Stimulated activated effector memory CD8-positive, alpha-beta T cell treated with anti-CD3 and anti-CD28 coated beads, Interleukin-12 subunit alpha, Interleukin-12 subunit beta, amount 100 ng/mL, for 72 hours (primary cell): ENCODE results near the gene ZNF554.
"Not testable (repeated sequence)": the region's sequence is repeated elsewhere in the genome, so short reads cannot be mapped to it uniquely, and the experiment has no call there.

Experiments
- ATAC-seq: fragments of 150-1000 bp; cut with Tn5 transposase; 2 replicates; pipeline ENCODE4 v1.10.0; 2021
- DNase-seq, 2 donors: peaks; one replicate each; pipeline ENCODE4 v3.0.0; 2021 to 2022; ENCODE audit warnings: low spot score in 2 of 2
- H3K27ac Mint-ChIP-seq: one replicate; pipeline ENCODE4 v1.8.0; 2022; ENCODE audit warnings: mild to moderate bottlenecking, mixed read lengths
- H3K36me3 Mint-ChIP-seq: one replicate; pipeline ENCODE4 v1.8.0; 2022; ENCODE audit warnings: mild to moderate bottlenecking, mixed read lengths
- H3K4me1 Mint-ChIP-seq: one replicate; pipeline ENCODE4 v1.8.0; 2022; ENCODE audit warnings: mixed read lengths
- H3K4me3 Mint-ChIP-seq: one replicate; pipeline ENCODE4 v1.8.0; 2022; ENCODE audit warnings: mild to moderate bottlenecking, mixed read lengths
- H3K9me3 Mint-ChIP-seq: one replicate; pipeline ENCODE4 v1.8.0; 2022; ENCODE audit warnings: mixed read lengths

Gene ZNF554

GRCh38 chr19:2785244-2785997, 34.2 kb upstream of the ZNF554 start, which contains the start of gene THOP1:
THOP1 (plus strand) TSS chr19:2785503; CDS start chr19:2785663, 160 bp downstream.
- peak within 1 kb of the TSS; percentile 84 for H3K27ac Mint-ChIP-seq
- peak; percentile 85 for ATAC-seq
- DNase-seq, result peak; percentile 94 to 98
- H3K36me3 Mint-ChIP-seq, result peaks cover 52% of the 10 kb centered on the region
- H3K4me3 Mint-ChIP-seq, result peak within 1 kb of the TSS; percentile 87
- H3K9me3 Mint-ChIP-seq, result no peaks in the 10 kb centered on the region
- H3K4me1 Mint-ChIP-seq, result peaks cover 54% of the 10 kb centered on the region

GRCh38 chr19:2787115-2787514, 32.6 kb upstream of the ZNF554 start:
- peaks cover 37% of the 10 kb centered on the region for H3K4me1 Mint-ChIP-seq
- H3K4me3 Mint-ChIP-seq, result peak overlapping the region; percentile 87
- no peak for DNase-seq
- no peak for ATAC-seq
- peaks cover 53% of the 10 kb centered on the region for H3K36me3 Mint-ChIP-seq
- no peak overlapping the region for H3K27ac Mint-ChIP-seq
- no peaks in the 10 kb centered on the region for H3K9me3 Mint-ChIP-seq

GRCh38 chr19:2788237-2788636, 31.4 kb upstream of the ZNF554 start:
- no peak overlapping the region for H3K27ac Mint-ChIP-seq
- DNase-seq (no peak), ATAC-seq (no peak)
- H3K4me1 Mint-ChIP-seq, result peaks cover 31% of the 10 kb centered on the region
- H3K4me3 Mint-ChIP-seq, result no peak overlapping the region
- H3K9me3 Mint-ChIP-seq, result no peaks in the 10 kb centered on the region
- H3K36me3 Mint-ChIP-seq, result peaks cover 59% of the 10 kb centered on the region

DNA sequence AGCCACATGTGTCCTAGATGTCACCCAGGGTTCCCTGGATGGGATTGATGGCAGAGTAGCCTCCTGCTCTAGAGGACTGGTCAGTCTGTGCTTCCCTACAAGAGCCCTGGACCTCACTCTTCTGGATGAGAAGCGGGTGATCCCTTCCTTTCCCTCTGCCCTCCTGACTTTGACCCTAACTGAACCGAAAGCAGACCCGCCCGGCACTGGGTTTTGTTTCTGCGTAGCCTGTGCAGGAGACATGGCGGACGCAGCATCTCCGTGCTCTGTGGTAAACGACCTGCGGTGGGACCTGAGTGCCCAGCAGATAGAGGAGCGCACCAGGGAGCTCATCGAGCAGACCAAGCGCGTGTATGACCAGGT, 29.5 kb upstream of the ZNF554 start:
- Mint-ChIP-seq H3K4me1 (peaks cover 26% of the 10 kb centered on the region), H3K27ac (no peak overlapping the region), H3K4me3 (no peak overlapping the region), H3K9me3 (no peaks in the 10 kb centered on the region), H3K36me3 (peaks cover 66% of the 10 kb centered on the region)
- DNase-seq, result no peak
- no peak for ATAC-seq

DNA sequence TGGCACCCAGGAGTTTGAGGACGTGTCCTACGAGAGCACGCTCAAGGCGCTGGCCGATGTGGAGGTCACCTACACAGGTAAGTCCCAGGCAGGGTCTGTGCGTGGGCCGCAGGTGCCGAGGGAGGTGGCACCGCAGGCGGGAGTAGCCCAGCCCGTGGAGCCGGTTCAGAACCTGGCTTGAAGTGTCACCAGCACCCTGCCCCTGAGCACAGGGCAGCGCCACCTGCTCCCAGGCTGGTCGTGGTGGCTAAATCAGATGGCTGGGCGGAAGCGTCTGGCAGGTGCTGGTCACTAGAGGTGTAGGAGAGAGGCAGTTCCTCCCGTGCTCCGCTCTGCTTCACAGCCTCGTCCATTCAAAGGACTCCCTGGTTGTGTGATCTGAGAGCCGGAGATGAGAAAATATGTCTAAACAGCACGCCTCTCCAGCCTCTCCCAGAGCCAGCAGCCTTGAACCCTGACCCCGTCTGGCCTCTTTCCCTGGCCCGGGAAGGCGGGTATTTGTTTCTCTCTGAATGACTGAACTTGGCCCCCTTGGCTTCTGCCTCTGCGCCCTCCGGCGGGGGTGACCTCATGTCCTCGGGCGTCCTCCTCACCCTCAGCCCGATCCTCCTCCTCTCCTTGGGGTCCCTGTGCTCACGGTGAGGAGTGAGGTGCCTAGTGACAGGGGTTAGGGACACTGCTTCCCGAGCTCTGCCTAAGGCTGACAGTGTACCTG, 29.0 kb upstream of the ZNF554 start:
- ATAC-seq (no peak), DNase-seq (no peak)
- Mint-ChIP-seq H3K4me1 (peaks cover 24% of the 10 kb centered on the region), H3K4me3 (no peak overlapping the region), H3K9me3 (no peaks in the 10 kb centered on the region), H3K27ac (no peak overlapping the region), H3K36me3 (peaks cover 71% of the 10 kb centered on the region)

GRCh38 chr19:2791440-2791839, 28.2 kb upstream of the ZNF554 start:
- ATAC-seq, result no peak
- H3K4me3 Mint-ChIP-seq, result no peak overlapping the region
- no peaks in the 10 kb centered on the region for H3K9me3 Mint-ChIP-seq
- H3K27ac Mint-ChIP-seq, result peak overlapping the region; percentile 35
- DNase-seq, result no peak
- H3K36me3 Mint-ChIP-seq, result peaks cover 74% of the 10 kb centered on the region
- H3K4me1 Mint-ChIP-seq, result peaks cover 17% of the 10 kb centered on the region

DNA sequence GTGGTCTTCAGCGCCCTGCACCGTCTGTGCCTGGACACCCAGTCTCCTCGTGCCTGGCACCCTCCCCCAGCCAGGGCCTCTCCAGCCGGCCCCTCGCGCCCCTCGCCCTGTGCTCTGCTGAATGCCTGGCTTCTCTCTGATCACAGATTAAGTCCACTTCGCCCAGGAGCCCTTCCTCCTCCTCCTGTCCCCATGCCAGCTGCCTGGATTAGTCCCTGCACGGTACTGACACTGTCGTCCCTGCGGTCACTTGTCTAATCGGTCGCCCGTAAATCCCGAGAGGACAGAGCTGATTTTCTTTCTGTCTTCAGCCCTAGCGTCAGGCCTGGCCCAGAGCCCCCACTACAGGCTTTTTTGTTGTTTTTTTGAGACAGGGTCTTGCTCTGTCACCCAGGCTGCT, 27.8 kb upstream of the ZNF554 start:
- H3K4me3 Mint-ChIP-seq, result no peak overlapping the region
- no peaks in the 10 kb centered on the region for H3K9me3 Mint-ChIP-seq
- DNase-seq (no peak), ATAC-seq (no peak)
- peaks cover 17% of the 10 kb centered on the region for H3K4me1 Mint-ChIP-seq
- peaks cover 78% of the 10 kb centered on the region for H3K36me3 Mint-ChIP-seq
- H3K27ac Mint-ChIP-seq, result peak overlapping the region; percentile 35

GRCh38 chr19:2792666-2793065, 27.0 kb upstream of the ZNF554 start:
- peaks cover 84% of the 10 kb centered on the region for H3K36me3 Mint-ChIP-seq
- not testable (repeated sequence) for H3K9me3 Mint-ChIP-seq, ATAC-seq

DNA sequence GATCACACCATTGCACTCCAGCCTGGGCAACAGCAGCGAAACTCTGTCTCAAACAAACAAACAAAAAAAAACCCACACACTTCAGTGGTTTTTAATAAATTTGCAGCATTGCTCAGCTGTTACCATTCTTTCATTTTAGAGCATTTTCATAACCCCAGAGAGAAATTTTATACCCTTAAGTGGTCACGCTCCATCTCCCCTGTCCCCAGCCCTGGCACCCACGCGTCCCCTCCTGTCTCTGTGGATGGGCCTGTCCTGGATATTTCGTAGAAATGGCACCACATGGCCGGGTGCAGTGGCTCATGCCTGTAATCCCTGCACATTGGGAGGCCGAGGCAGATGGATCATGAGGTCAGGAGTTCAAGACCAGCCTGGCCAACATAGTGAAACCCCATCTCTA, 26.5 kb upstream of the ZNF554 start:
- H3K36me3 Mint-ChIP-seq, result peaks cover 84% of the 10 kb centered on the region
- H3K9me3 Mint-ChIP-seq, result no peaks in the 10 kb centered on the region
- H3K27ac Mint-ChIP-seq, result no peak overlapping the region
- H3K4me3 Mint-ChIP-seq, result no peak overlapping the region
- peaks cover 11% of the 10 kb centered on the region for H3K4me1 Mint-ChIP-seq
- ATAC-seq (no peak), DNase-seq (no peak)

More at GRCh38 chr19:2792666-2793065, 27.0 kb upstream of the ZNF554 start:
- H3K4me1 Mint-ChIP-seq, result peaks cover 11% of the 10 kb centered on the region
- not testable (repeated sequence) for H3K27ac Mint-ChIP-seq, H3K4me3 Mint-ChIP-seq, DNase-seq

GRCh38 chr19:2793577-2793976, 26.1 kb upstream of the ZNF554 start:
- no peaks in the 10 kb centered on the region for H3K9me3 Mint-ChIP-seq
- peaks cover 87% of the 10 kb centered on the region for H3K36me3 Mint-ChIP-seq
- ATAC-seq (no peak), DNase-seq (no peak)
- H3K4me1 Mint-ChIP-seq, result peaks cover 11% of the 10 kb centered on the region
- H3K4me3 Mint-ChIP-seq, result no peak overlapping the region
- no peak overlapping the region for H3K27ac Mint-ChIP-seq

GRCh38 chr19:2795827-2796658, 23.6 kb upstream of the ZNF554 start:
- H3K4me3 Mint-ChIP-seq, result no peak overlapping the region
- DNase-seq, result no peak
- H3K9me3 Mint-ChIP-seq, result no peaks in the 10 kb centered on the region
- no peaks in the 10 kb centered on the region for H3K4me1 Mint-ChIP-seq
- peaks cover 81% of the 10 kb centered on the region for H3K36me3 Mint-ChIP-seq
- H3K27ac Mint-ChIP-seq, result no peak overlapping the region
- no peak for ATAC-seq

- Mint-ChIP-seq H3K36me3 (peaks cover 81% of the 10 kb centered on the region), H3K4me1 (no peaks in the 10 kb centered on the region), H3K4me3 (no peak overlapping the region), H3K9me3 (no peaks in the 10 kb centered on the region), H3K27ac (no peak overlapping the region)
- DNase-seq (no peak), ATAC-seq (peak; percentile 25)
Observed at GRCh38 chr19:2796659-2797266, 22.9 kb upstream of the ZNF554 start.

GRCh38 chr19:2797280-2797679, 22.4 kb upstream of the ZNF554 start:
- Mint-ChIP-seq H3K27ac (no peak overlapping the region), H3K4me3 (no peak overlapping the region), H3K9me3 (no peaks in the 10 kb centered on the region), H3K4me1 (no peaks in the 10 kb centered on the region), H3K36me3 (peaks cover 80% of the 10 kb centered on the region)
- DNase-seq (no peak), ATAC-seq (no peak)

GRCh38 chr19:2798158-2798685, 21.4 kb upstream of the ZNF554 start:
- H3K36me3 Mint-ChIP-seq, result peaks cover 77% of the 10 kb centered on the region

DNA sequence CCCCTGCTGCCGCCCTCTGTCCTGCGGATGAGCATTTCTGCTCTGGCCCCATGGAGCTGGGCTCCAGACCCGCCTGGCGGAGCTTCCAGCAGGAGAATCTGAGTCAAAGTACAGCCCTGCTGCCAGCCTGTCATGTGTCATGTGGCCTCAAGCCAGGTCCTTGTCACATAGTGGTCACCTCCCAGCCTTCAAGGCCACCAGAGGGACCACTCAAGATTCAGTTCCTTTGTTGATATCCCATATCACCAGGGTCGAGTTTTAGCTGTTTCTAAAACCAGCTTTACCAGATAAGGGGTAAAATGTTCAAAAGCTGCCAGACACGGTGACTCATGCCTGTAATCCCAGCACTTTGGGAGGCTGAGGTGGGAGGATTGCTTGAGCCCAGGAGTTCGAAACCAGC, 20.9 kb upstream of the ZNF554 start:
- DNase-seq (no peak), ATAC-seq (no peak)
- Mint-ChIP-seq H3K4me3 (no peak overlapping the region), H3K27ac (no peak overlapping the region), H3K4me1 (peaks cover 10% of the 10 kb centered on the region), H3K9me3 (no peaks in the 10 kb centered on the region), H3K36me3 (peaks cover 78% of the 10 kb centered on the region)

More at GRCh38 chr19:2798158-2798685, 21.4 kb upstream of the ZNF554 start:
- DNase-seq (no peak), ATAC-seq (no peak)
- no peaks in the 10 kb centered on the region for H3K9me3 Mint-ChIP-seq
- H3K4me3 Mint-ChIP-seq, result no peak overlapping the region
- no peak overlapping the region for H3K27ac Mint-ChIP-seq
- H3K4me1 Mint-ChIP-seq, result peaks cover 8% of the 10 kb centered on the region
